PC-3 (cell line): ENCODE results near the gene TWIST2.

ENCODE experiments used
- EZH2 ChIP-seq: fragments of 300-600 bp; sonication (generic); IDR thresholded peaks from one replicate; pipeline ENCODE4 v1.6.1; 2017; ENCODE audit warnings: antibody characterized with exemption, mild to moderate bottlenecking, low read length; ENCODE audit not compliant: unreplicated experiment
- TF ChIP-seq, protein P1 (sequence below): fragments of 300-600 bp; sonication (generic); conservative IDR thresholded peaks from 2 replicates; pipeline ENCODE4 v1.5.1; 2017; ENCODE audit warnings: antibody characterized with exemption, low read depth, mild to moderate bottlenecking, low read length

DNA sequence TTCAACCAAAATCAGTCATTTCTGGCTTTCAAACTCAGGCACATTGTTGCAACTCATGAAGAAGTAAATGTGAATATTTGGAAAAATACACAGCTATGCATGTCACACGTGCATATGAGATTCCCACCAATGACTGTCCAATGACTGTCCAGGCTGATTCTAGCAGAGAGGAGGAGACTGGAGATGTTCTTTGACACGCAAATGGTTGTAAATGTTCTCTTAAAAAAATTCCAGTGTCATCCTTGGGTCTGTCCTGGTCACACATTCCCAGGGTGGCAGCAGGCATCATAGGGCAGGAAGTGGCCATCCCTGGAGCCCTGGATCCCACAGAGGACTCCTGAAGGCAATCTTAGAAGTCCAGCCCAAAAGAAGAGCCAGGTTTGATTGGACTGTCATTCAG is 40.9 kb downstream of the TWIST2 start:
- TF ChIP-seq, protein P1, sequence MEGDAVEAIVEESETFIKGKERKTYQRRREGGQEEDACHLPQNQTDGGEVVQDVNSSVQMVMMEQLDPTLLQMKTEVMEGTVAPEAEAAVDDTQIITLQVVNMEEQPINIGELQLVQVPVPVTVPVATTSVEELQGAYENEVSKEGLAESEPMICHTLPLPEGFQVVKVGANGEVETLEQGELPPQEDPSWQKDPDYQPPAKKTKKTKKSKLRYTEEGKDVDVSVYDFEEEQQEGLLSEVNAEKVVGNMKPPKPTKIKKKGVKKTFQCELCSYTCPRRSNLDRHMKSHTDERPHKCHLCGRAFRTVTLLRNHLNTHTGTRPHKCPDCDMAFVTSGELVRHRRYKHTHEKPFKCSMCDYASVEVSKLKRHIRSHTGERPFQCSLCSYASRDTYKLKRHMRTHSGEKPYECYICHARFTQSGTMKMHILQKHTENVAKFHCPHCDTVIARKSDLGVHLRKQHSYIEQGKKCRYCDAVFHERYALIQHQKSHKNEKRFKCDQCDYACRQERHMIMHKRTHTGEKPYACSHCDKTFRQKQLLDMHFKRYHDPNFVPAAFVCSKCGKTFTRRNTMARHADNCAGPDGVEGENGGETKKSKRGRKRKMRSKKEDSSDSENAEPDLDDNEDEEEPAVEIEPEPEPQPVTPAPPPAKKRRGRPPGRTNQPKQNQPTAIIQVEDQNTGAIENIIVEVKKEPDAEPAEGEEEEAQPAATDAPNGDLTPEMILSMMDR: no peak
- no peak for TF ChIP-seq EZH2
